Activated CD8-positive, alpha-beta T cell treated with anti-CD3 and anti-CD28 coated beads, Interleukin-2, amount 10 ng/mL, durations not matched to agents 7 days and 5 days (primary cell): Measurements from ENCODE around the gene ST6GALNAC2. TPM values are rescaled to one million over a fixed set of nuclear protein-coding genes. Genes with fewer than 3 reads are reported as not detected.

ENCODE experiments used
- ATAC-seq: fragments of 150-1000 bp; cut with Tn5 transposase; one replicate; pipeline ENCODE4 v1.10.0; 2021; ENCODE audit warnings: moderate library complexity
- CTCF ChIA-PET: fragments of 350-600 bp; sonication (Branson Sonifier 250); formaldehyde crosslinking; loops from one replicate; lab custom pipeline; 2021; ENCODE audit warnings: antibody characterized with exemption; lab: Charles Lee
- POLR2A ChIA-PET: fragments of 350-600 bp; sonication (Branson Sonifier 250); formaldehyde crosslinking; loops from one replicate; lab custom pipeline; 2021; ENCODE audit warnings: antibody characterized with exemption; lab: Charles Lee
- DNase-seq: peaks from one replicate; pipeline ENCODE4 v3.0.0-alpha.2; 2020
- H3K27ac Mint-ChIP-seq: one replicate; pipeline ENCODE4 v1.8.0; 2021; ENCODE audit warnings: mild to moderate bottlenecking, mixed read lengths
- H3K27me3 Mint-ChIP-seq: one replicate; pipeline ENCODE4 v1.8.0; 2021; ENCODE audit warnings: low read depth, mixed read lengths
- H3K36me3 Mint-ChIP-seq: one replicate; pipeline ENCODE4 v1.8.0; 2021; ENCODE audit warnings: low read depth, mixed read lengths
- H3K4me1 Mint-ChIP-seq: one replicate; pipeline ENCODE4 v1.8.0; 2021; ENCODE audit warnings: low read depth, mixed read lengths
- H3K4me3 Mint-ChIP-seq: one replicate; pipeline ENCODE4 v1.8.0; 2021; ENCODE audit warnings: mild to moderate bottlenecking, mixed read lengths
- H3K9me3 Mint-ChIP-seq: one replicate; pipeline ENCODE4 v1.8.0; 2022; ENCODE audit warnings: mixed read lengths; ENCODE audit not compliant: insufficient read depth
- total RNA-seq, 2 experiments: library from RNA; stranded (reverse); gene quantifications; one replicate each; pipeline ENCODE4 v1.2.3, GENCODE V29; 2021

The ST6GALNAC2 gene
- total RNA-seq, 2 experiments from 2014 or later, result not detected

GRCh38 chr17:76550712-76551615 lies 34.7 kb downstream of the ST6GALNAC2 start:
- DNase-seq (no peak), ATAC-seq (no peak)
- no peaks in the 10 kb centered on the region for H3K36me3 Mint-ChIP-seq
- H3K4me3 Mint-ChIP-seq, result no peak overlapping the region
- POLR2A ChIA-PET, result interaction anchor here (0.6 kb wide), 1 partner anchor 125 kb away, joined by 3 read pairs; no protein-coding TSS in a partner anchor
- CTCF ChIA-PET, result interaction anchor here (1.1 to 2.1 kb wide), 4 partner anchors 9 to 28 kb away, joined by 3 to 17 read pairs (median 6); partner anchors contain the start of gene PRCD
- H3K9me3 Mint-ChIP-seq, result no peaks in the 10 kb centered on the region
- H3K27me3 Mint-ChIP-seq, result no peaks in the 10 kb centered on the region
- peak overlapping the region; percentile 3 for H3K27ac Mint-ChIP-seq
- H3K4me1 Mint-ChIP-seq, result peaks cover 15% of the 10 kb centered on the region

GRCh38 chr17:76549539-76549938 lies 36.1 kb downstream of the ST6GALNAC2 start:
- no peaks in the 10 kb centered on the region for H3K36me3 Mint-ChIP-seq
- POLR2A ChIA-PET, result no interaction called here
- ATAC-seq, result no peak
- H3K4me3 Mint-ChIP-seq, result no peak overlapping the region
- CTCF ChIA-PET, result interaction anchor here (0.9 to 1.9 kb wide), 5 partner anchors 13 to 132 kb away, joined by 3 to 14 read pairs (median 4); no protein-coding TSS in a partner anchor
- H3K27me3 Mint-ChIP-seq, result no peaks in the 10 kb centered on the region
- peaks cover 13% of the 10 kb centered on the region for H3K4me1 Mint-ChIP-seq
- no peaks in the 10 kb centered on the region for H3K9me3 Mint-ChIP-seq
- no peak overlapping the region for H3K27ac Mint-ChIP-seq
- DNase-seq, result no peak

- DNase-seq (no peak), ATAC-seq (no peak)
- POLR2A ChIA-PET, result no interaction called here
- H3K9me3 Mint-ChIP-seq, result no peaks in the 10 kb centered on the region
- H3K36me3 Mint-ChIP-seq, result no peaks in the 10 kb centered on the region
- peaks cover 16% of the 10 kb centered on the region for H3K4me1 Mint-ChIP-seq
- CTCF ChIA-PET, result interaction anchor here (0.9 to 1.9 kb wide), 5 partner anchors 13 to 133 kb away, joined by 3 to 14 read pairs (median 4); no protein-coding TSS in a partner anchor
- H3K27ac Mint-ChIP-seq, result no peak overlapping the region
- no peaks in the 10 kb centered on the region for H3K27me3 Mint-ChIP-seq
- H3K4me3 Mint-ChIP-seq, result no peak overlapping the region
Observed at GRCh38 chr17:76549215-76549518, 36.5 kb downstream of the ST6GALNAC2 start.

GRCh38 chr17:76548378-76549214 lies 37.1 kb downstream of the ST6GALNAC2 start:
- Mint-ChIP-seq H3K9me3 (no peaks in the 10 kb centered on the region), H3K4me1 (peaks cover 21% of the 10 kb centered on the region), H3K27me3 (peaks cover 3% of the 10 kb centered on the region), H3K36me3 (no peaks in the 10 kb centered on the region), H3K4me3 (no peak overlapping the region), H3K27ac (no peak overlapping the region)
- no peak for ATAC-seq
- POLR2A ChIA-PET, result no interaction called here
- DNase-seq, result no peak
- CTCF ChIA-PET, result interaction anchor here (0.9 to 1.9 kb wide), 5 partner anchors 14 to 133 kb away, joined by 3 to 14 read pairs (median 4); no protein-coding TSS in a partner anchor

- DNase-seq, result no peak
- Mint-ChIP-seq H3K27ac (no peak overlapping the region), H3K4me3 (no peak overlapping the region), H3K36me3 (no peaks in the 10 kb centered on the region), H3K4me1 (peaks cover 21% of the 10 kb centered on the region), H3K9me3 (no peaks in the 10 kb centered on the region), H3K27me3 (peaks cover 5% of the 10 kb centered on the region)
- ChIA-PET CTCF (interaction anchor here (1.2 to 5.6 kb wide), 7 partner anchors 9 to 134 kb away, joined by 5 to 88 read pairs (median 14); partner anchors contain the start of gene AANAT), POLR2A (no interaction called here)
- no peak for ATAC-seq
Observed at GRCh38 chr17:76547642-76548202, 37.9 kb downstream of the ST6GALNAC2 start.

GRCh38 chr17:76547183-76547641 lies 38.4 kb downstream of the ST6GALNAC2 start:
- DNase-seq, result peak; percentile 80
- POLR2A ChIA-PET, result interaction anchor here (0.9 kb wide), 1 partner anchor 23 kb away, joined by 3 read pairs; no protein-coding TSS in a partner anchor

GRCh38 chr17:76546556-76547182 lies 39.0 kb downstream of the ST6GALNAC2 start:
- Mint-ChIP-seq H3K36me3 (no peaks in the 10 kb centered on the region), H3K27me3 (peaks cover 8% of the 10 kb centered on the region), H3K9me3 (no peaks in the 10 kb centered on the region), H3K4me1 (peaks cover 19% of the 10 kb centered on the region), H3K27ac (no peak overlapping the region), H3K4me3 (no peak overlapping the region)
- POLR2A ChIA-PET, result interaction anchor here (0.9 to 1.6 kb wide), 3 partner anchors 10 to 22 kb away, joined by 3 to 8 read pairs (median 6); no protein-coding TSS in a partner anchor
- ATAC-seq (no peak), DNase-seq (no peak)
- CTCF ChIA-PET, result interaction anchor here (0.7 to 5.6 kb wide), 15 partner anchors 10 to 538 kb away, joined by 3 to 88 read pairs (median 5); partner anchors contain the start of gene AANAT

More at GRCh38 chr17:76547183-76547641, 38.4 kb downstream of the ST6GALNAC2 start:
- Mint-ChIP-seq H3K27ac (no peak overlapping the region), H3K4me3 (no peak overlapping the region), H3K4me1 (peaks cover 21% of the 10 kb centered on the region), H3K36me3 (no peaks in the 10 kb centered on the region), H3K9me3 (no peaks in the 10 kb centered on the region), H3K27me3 (peaks cover 8% of the 10 kb centered on the region)
- ATAC-seq, result peak; percentile 95
- CTCF ChIA-PET, result interaction anchor here (0.7 to 5.6 kb wide), 15 partner anchors 10 to 539 kb away, joined by 3 to 88 read pairs (median 5); partner anchors contain the start of gene AANAT

GRCh38 chr17:76545918-76546555 lies 39.6 kb downstream of the ST6GALNAC2 start:
- Mint-ChIP-seq H3K4me1 (peaks cover 16% of the 10 kb centered on the region), H3K27me3 (peaks cover 8% of the 10 kb centered on the region), H3K36me3 (no peaks in the 10 kb centered on the region), H3K27ac (no peak overlapping the region), H3K9me3 (no peaks in the 10 kb centered on the region), H3K4me3 (no peak overlapping the region)
- ATAC-seq, result no peak
- DNase-seq, result no peak
- ChIA-PET CTCF (interaction anchor here (0.7 to 5.6 kb wide), 13 partner anchors 10 to 538 kb away, joined by 3 to 88 read pairs (median 7); partner anchors contain the start of gene AANAT), POLR2A (interaction anchor here (0.9 to 1.6 kb wide), 3 partner anchors 11 to 22 kb away, joined by 3 to 8 read pairs (median 6); no protein-coding TSS in a partner anchor)

GRCh38 chr17:76544546-76545365 lies 40.9 kb downstream of the ST6GALNAC2 start:
- no peaks in the 10 kb centered on the region for H3K9me3 Mint-ChIP-seq
- ATAC-seq (no peak), DNase-seq (no peak)
- H3K4me3 Mint-ChIP-seq, result no peak overlapping the region
- peaks cover 12% of the 10 kb centered on the region for H3K4me1 Mint-ChIP-seq
- POLR2A ChIA-PET, result interaction anchor here (0.6 kb wide), 1 partner anchor 10 kb away, joined by 4 read pairs; no protein-coding TSS in a partner anchor
- H3K27ac Mint-ChIP-seq, result no peak overlapping the region
- H3K36me3 Mint-ChIP-seq, result no peaks in the 10 kb centered on the region
- H3K27me3 Mint-ChIP-seq, result peaks cover 13% of the 10 kb centered on the region
- CTCF ChIA-PET, result interaction anchor here (0.6 to 5.6 kb wide), 8 partner anchors 9 to 1816 kb away, joined by 3 to 88 read pairs (median 12); no protein-coding TSS in a partner anchor
